Activated T-cell treated with anti-CD3 and anti-CD28 coated beads for 4 hours (primary cell): Measurements from ENCODE around the gene FAM83D.

ENCODE experiments used
- DNase-seq: peaks from one replicate; pipeline ENCODE4 v3.0.0-alpha.2; 2020

FAM83D gene

DNA sequence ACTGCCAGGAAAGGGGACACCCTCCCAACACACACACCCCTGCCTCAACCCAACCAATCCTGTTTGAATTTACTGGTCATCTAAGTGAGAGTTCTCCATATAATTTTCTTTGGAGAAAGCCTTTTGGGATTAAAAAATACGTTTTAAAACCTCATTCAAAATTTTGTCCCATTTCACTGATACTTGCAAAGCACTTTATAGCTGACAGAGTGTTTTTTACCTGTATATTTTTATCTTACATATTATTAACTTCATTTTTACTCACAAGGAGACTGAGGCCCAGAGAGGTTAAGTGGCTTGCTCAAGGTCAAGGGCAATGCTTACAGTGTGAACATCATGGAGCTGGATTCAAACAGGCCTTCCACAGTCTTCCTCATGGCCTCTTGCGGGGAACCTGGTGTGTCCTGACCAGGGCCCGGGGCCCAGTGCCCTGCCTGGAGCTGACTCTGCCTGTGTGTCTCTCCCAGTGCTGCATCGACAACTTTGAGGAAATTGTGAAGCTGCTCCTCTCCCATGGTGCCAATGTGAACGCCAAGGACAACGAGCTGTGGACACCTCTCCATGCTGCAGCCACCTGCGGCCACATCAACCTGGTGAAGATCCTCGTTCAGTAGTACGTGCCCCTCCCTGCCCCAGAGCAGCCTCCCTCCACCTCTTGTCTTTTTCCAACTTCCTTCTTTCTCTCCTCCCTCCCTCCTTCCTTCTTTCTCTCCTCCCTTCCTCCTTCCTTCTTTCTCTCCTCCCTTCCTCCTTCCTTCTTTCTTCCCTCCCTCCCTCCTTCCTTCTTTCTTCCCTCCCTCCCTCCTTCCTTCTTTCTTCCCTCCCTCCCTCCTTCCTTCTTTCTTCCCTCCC, 30.9 kb upstream of the FAM83D start:
- DNase-seq: no peak

DNA sequence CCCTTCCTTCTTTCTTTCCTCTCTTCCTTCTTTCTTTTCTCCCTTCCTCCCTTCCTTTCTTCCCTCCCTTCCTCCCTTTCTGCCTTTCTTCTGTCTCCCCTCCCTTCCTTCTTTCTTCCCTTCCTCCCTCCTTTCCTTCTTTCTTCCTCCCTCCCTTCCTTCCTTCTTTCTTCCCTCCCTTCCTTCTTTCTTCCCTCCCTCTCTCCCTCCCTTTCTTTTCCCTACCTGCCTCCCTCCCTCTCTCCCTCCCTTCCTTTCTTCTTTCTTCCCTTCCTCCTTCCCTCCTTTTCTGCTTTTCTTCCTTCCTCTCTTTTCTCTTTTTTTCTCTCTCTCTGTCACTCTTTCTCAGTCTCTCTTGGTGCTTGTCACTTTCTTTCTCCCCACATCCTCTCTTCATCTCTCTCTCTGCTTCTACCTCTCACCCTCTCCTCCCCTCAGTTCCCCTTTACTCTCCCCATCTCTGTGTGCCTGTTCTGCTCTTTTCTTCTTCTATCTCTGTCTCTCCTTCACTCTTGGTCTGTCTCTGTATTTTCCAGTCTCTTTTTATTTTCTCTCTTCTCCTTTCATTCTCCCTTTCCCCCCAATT, 30.1 kb upstream of the FAM83D start:
- DNase-seq: no peak

- no peak for DNase-seq
These were observed 28.9 kb upstream of the FAM83D start for GRCh38 chr20:38897267-38897666.

- no peak for DNase-seq
These were observed 25.6 kb upstream of the FAM83D start for GRCh38 chr20:38900606-38901005.

DNA sequence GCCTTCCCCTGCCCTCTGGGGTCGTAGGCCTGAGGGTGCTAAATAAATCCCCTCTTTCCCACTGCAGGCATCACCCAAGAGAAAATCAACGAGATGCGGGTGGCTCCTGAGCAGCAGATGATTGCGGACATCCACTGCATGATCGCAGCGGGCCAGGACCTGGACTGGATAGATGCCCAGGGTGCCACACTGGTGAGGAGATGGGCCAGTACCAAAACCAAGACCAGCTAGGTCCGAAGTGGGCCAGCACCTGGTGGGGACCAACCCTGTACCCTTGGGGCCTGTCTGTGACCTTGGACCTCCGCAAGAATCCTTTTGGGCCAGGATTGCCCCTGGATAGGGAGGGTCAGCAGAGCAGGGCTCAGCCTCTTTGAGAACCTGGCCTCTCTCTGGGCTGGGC, 23.6 kb upstream of the FAM83D start:
- DNase-seq: no peak

DNA sequence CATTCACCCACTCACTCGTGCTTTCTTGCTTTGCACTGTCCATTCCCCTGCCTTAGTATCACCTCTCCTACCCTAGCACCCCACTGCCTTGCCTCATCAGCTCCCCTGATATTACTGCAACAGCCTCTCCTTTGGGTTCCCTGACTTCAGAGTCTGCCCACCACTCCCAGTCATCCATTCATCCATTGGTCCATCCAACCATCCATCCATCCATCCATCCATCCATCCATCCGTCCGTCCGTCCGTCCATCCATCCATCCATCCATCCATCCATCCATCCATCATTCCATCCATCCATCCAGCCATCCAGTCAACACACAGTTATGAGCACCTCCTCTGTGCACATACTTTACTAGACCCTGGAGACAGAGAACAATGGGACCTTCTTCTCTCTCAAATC, 22.9 kb upstream of the FAM83D start:
- no peak for DNase-seq

DNA sequence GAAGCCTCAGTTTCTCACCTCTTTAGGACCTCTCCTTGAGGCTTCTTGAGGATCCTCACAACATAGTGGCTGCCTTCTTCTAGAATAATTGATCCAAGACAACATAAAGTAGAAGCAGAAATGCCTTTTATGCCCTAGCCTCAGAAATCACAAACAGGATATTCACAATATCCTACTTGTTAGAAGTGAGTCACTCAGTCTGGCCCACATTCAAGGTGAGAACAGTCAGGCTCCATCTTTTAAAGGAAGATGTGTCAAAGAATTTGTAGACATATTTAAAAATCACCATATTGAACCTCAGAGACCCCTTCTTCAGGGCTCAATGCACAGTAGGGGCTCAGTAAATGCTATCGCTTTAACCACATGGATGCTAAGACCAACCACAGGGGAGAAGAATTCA, 20.8 kb upstream of the FAM83D start:
- DNase-seq: no peak

DNA sequence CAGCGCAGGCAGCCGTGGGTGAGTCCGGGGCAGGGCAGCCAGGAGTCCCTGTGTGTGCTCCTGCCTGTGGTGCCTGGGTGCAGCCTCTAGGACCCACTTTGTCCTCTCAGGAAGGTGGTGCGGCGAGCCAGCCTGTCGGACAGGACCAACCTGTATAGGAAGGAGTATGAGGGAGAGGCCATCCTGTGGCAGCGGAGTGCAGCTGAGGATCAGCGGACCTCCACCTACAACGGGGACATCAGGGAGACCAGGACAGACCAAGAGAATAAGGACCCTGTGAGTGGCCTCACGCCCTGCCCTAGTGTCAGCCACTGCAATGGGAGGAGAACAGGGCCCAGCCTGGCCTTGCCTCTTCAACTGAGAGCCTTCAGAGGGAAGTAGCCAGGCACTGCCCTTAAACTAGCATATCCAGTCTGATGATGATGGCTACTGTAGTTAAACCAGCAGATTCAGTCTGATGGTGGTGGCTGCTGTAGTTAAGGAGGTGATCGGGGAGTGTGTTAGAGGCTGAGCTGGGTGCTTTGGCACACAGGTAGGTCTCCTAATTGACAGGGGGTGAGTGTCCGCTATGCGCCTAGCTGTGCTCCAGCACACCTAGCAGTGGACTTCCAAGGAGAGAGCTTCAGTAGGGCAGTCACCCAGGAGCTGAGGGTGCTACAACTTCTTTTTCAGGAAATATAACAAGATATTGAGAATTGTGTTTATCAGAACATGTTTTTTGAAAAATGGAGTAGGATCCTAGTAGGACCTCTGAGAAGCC, 18.1 kb upstream of the FAM83D start:
- DNase-seq: no peak

GRCh38 chr20:38915355-38915754, 10.9 kb upstream of the FAM83D start:
- DNase-seq: no peak

DNA sequence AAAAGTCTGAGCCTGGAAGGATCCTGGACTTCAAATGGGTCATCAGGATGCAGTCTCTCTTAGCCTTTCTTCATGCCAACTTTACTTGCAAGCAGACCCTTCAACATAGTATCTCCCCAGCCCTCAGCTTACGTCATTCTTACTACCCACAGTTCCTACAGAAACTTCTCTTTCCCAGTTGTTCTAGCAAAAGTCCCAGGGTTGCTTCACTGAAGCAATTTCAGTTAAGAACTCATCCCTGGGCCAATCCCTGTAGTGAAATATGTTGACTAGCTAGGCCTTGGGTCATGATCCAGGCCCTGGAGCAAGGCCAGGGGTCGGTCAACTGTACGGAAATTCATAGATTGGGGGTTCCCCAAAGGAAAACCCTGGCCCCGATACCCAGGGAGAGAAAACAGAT, 8.6 kb upstream of the FAM83D start:
- DNase-seq: no peak

- DNase-seq: no peak
These were observed 8.0 kb upstream of the FAM83D start for GRCh38 chr20:38918172-38918571.

DNA sequence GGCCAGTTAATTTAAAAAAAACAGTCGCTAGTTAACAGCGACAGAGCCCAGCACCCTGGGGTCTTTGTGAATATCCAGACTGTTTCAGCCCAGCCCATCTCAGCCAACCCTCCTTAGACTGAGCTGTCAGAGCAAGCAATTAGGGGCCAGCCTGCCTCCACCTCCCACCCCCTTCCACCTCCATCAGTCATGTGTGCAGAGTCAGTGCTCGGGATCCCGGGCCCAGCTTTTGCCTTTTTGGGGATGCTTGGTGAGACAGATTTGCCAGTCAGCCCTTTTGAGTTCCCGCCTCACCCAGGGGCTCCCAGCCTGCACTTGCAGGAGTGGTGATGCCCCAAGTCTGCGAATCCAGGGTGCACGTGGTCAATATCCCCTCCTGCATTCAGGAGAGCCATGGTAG, 6.5 kb upstream of the FAM83D start:
- no peak for DNase-seq

- DNase-seq: no peak
These were observed 5.8 kb upstream of the FAM83D start for GRCh38 chr20:38920411-38920810.

GRCh38 chr20:38920851-38921250, 5.4 kb upstream of the FAM83D start:
- DNase-seq: no peak

DNA sequence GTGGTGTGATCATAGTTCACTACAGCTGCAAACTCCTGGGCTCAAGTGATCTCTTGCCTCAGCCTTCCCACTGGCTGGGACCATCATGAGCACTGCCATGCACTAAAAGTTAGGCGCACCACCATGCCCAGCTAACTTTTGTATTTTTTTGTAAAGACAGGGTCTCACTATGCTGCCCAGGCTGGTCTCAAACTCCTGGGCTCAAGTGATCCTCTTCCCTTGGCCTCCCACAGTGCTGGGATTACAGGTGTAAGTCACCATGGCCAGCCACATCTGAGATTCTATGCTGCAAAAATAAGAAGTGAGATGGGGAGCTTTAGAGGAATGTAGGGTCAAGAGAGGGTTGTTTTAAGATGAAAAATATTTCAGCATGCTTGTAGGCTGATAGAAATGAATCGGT, 1.5 kb upstream of the FAM83D start:
- no peak for DNase-seq

DNA sequence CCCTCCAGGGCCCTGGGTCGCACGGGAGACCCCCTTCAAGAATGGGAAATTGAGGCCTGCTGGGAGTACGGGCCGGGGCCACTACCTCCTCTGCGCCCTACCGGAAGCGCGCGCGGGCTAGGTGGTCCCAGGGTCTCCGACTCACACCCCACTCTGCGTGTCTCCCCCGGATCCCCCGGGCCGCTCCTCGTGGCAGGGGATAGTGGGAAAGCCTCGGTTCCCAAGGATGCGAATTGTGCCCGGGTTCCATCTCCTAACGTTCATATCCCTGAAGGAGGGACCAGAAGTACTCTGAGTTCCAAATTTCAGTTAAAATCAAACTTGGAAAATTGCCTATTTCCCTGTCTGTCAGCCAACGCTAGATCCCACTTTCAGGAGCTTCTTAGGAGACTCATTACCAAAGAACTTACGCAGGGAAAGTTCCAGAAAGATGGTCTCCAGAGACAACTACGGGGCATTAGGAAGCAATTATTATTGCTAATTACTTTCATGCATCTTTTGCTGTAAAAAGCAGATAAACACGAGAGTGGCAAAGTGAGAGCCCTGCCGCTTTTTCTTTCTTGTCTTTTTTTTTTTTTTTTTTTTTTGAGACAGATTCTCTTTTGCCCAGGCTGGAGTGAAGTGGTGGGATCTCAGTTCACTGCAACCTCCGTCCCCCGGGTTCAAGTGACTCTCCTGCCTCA, 858 bp downstream of the FAM83D start:
- no peak for DNase-seq

DNA sequence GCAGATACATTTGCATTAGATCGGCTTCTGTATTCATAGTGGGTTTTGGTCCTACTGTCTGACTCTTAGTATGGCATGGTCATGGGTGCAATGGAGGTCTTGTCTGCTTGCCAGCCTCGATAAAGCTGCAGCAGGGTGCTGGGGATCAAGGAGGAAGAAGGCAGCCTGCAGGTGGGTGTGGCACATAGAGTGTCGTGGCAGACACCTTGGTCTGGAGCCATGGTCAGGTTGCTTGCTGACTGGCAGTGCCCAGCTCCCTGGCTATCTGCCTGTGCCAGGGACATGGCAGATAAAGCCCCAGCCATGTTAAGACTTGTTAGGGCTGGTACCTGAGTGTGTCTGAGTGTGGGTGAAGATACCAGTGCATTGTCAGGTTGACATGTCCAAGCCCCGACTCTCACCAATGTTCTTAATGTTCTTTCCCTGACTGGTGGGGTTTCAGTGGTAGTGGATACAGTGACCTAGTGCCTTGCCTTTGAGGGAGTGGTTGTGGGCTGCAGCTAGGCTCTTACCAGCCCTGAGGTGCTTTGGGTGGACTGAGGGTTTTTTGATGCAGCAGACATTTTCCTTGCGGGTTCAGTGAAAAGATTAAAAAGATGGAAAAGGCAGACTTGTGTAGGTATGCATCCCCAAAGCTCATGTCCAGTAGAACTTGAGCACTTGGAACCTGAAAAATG, 1.8 kb downstream of the FAM83D start:
- DNase-seq: no peak

DNA sequence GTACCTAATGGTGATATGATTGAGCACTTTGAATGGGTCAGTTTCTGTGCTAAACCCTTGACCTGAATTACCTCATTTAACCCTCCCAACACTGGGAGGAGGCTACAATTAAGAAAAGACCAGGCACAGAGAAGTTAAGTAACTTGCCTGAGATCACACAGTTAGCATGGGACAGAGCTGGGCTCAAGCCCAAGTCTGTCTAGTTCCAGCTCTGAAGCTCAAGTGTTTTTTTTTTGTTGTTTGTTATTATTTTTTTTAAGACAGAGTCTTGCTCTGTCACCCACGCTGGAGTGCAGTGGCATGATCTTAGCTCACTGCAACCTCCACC, 4.0 kb downstream of the FAM83D start:
- DNase-seq: no peak

- DNase-seq: no peak
These were observed 5.8 kb downstream of the FAM83D start for GRCh38 chr20:38931984-38932383.

DNA sequence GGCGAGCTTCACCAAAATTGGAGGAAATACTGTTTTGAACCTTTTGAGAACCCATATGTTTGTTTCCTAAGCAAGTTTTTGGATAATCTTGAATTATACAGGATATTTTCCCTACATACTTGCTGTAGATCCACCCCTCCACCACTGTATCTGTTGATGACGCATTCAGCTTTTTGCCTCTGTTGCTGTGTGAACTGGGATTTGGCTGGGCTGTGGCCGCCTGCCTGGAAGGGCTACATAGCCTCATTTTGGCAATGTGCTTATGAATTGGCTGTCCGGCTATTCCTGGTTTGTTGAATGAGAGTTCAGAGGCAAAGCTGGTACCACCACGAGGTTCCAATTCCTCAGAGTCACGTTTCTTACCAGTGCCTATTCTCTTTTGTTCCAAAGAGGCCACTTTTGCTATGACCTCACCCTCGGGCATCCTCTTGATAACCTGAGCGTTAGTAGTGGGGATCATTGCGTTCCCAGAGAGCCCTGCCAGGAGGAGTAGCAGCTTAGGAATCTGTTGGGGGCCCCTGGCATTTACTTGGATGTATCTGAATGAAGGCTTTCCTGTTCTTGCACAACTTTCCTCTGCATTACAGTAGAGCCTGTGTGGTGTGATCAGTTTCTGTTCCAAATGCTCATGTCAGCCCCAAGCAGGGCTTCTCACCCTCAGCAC, 6.4 kb downstream of the FAM83D start:
- DNase-seq: no peak

DNA sequence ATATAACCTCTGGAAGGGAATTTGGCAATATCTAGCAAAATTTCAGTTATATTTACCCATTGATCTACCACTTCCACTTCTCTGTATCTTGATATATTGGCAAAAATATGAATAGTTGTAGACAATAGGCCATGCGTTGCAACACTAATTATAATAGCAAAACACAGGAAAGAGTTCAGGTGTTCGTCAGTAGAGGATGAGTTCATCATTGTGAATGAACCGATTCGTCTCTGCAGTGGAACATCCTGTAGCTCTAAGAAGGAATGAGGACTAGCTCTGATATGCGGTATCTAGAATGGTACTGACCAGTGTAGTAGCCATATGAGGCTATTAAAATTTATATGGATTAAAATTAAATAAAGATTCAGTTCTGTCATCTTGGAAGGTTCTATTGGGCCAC, 8.3 kb downstream of the FAM83D start:
- DNase-seq: no peak

- DNase-seq: no peak
These were observed 9.1 kb downstream of the FAM83D start for GRCh38 chr20:38935285-38935684.
